ENCODE measurements around the gene CACNA1H.

DNA sequence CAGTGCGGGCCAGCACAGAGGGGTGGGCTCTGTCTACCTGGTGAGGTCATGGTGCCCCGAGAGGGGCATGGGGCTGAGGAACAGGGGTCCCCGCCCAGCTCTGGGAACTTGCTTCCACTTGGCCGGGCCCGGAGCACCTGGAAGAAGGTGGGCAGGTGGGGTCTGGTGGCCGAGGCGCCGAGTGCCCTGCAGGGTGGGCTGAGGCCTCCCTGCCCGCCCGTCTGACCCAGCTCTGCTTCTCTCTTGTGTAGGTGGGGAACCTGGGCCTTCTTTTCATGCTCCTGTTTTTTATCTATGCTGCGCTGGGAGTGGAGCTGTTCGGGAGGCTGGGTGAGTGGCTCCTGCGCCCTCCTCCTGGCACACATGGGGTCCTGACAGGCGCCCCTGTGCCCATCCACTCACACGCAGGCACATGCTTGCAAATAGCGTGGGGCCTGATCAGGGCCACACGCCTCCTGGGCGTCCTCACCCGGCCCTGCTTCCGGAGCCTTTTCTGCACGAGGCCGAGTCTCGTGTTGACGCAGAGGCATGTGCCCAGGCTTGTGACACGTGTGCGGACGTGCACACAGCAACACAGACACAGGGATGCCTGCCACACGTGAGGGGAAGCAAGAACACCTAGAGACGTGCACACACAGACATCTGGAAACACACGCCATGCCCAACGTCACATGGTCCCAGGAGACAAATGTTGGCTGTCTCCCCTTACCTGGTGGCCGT lies 63.9 kb downstream of the CACNA1H start:
- TF ChIP-seq EZH2 (IDR thresholded peaks at IDR 0.05; ENCODE audit: insufficient read depth, poor library complexity, severe bottlenecking) (no peak), EZH2phosphoT487 (IDR thresholded peaks at IDR 0.05; ENCODE audit: insufficient read depth, low read depth) (no peak)

All from GM23248 (cell line).